ENCODE data around the gene ZNF680.
"Not testable (repeated sequence)": the region's sequence is repeated elsewhere in the genome, so short reads cannot be mapped to it uniquely, and the experiment has no call there.

Gene ZNF680

DNA sequence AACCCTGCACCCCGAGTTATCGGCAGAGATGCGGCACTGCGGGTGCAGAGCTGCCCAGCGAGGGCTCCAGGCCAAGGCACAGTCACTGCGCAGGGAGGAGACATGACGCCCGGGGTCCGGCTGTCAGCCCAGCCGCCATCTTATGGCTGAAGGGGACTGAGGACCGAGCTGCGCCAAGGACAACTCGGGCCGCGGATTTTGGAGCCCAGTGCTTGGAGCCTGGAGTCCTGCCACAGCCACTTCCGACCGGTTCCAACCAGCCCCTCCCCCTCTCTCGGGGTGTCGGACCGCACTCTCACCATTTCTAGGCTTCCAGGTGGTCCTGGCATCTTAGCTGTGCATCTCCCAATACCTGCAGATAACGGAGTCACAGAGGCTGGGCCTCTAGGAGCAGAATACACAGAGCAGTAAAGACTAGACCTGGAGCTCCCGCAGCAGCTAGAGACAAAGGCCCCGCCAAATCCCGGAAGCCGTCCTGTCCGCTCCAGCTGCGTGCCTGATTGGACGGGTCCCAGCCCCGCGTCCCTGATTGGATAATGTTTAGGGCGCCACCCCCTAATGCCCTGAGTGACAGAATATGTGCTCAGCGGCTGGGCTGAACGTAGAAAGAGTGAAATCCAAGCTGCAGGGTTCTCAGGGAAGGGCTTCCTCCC, at the start of gene ZNF680:
Gene ZNF680, minus strand, starts transcription at position 446 of the 653 bp plus-strand sequence. Its CDS starts 117 bp downstream, at position 329.
- FAIRE-seq = peak; percentile 97

- no peak for FAIRE-seq
These were observed 49.6 kb upstream of the ZNF680 start for GRCh38 chr7:64612452-64612851.

GRCh38 chr7:64611717-64612116, 48.8 kb upstream of the ZNF680 start:
- FAIRE-seq = no peak

DNA sequence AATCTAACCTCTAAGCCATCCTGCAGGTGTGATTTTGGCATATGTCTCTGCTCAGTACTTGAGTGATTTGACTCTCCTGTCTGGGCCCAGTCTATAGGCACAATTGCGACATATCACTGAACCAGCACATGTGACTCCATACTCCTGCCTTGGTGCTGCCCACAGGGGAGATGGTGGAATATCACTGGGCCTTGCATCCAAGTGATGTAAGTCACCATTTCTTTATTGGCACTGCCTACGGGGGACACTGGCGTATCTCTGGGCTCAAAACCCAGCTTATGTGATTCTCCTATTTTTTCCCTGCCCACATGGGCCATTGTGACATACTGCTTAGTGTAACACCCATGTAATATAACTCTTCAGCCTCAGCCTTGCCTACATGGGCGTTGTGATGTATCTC, 48.1 kb upstream of the ZNF680 start:
- no peak for FAIRE-seq

GRCh38 chr7:64608116-64608910, 45.4 kb upstream of the ZNF680 start:
- FAIRE-seq = no peak

- no peak for FAIRE-seq
These were observed 43.5 kb upstream of the ZNF680 start for GRCh38 chr7:64606385-64606784.

GRCh38 chr7:64603271-64603670, 40.4 kb upstream of the ZNF680 start:
- no peak for FAIRE-seq

- no peak for FAIRE-seq
These were observed 39.6 kb upstream of the ZNF680 start for GRCh38 chr7:64602518-64602917.

DNA sequence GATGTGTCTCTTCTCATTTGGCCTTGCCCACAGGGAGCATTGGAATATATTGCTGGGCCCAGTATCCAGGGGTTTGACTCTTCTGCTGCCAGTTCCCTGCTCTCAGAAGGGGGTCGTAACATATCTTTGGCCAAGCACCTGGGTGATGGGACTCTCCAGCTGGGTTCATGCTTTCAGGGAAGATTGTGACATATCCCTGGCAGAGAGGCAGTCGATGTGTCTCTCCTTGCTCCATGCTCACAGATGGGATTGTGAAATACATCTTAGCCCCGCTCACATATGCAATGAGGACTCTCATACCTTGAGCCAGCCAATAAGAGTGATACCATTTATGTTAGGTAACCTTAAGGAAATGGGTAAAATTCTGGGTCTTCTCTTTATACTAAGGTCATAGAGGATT, 39.2 kb upstream of the ZNF680 start:
- FAIRE-seq = no peak

GRCh38 chr7:64599359-64599758, 36.5 kb upstream of the ZNF680 start:
- FAIRE-seq = no peak

- FAIRE-seq = no peak
These were observed 28.1 kb upstream of the ZNF680 start for GRCh38 chr7:64590971-64591370.

GRCh38 chr7:64581926-64582894, 19.3 kb upstream of the ZNF680 start:
- no peak for FAIRE-seq

- FAIRE-seq = no peak
These were observed 18.5 kb upstream of the ZNF680 start for GRCh38 chr7:64581391-64581790.

GRCh38 chr7:64574540-64575099, 11.7 kb upstream of the ZNF680 start:
- FAIRE-seq = no peak

GRCh38 chr7:64570284-64570605, 7.4 kb upstream of the ZNF680 start:
- not testable (repeated sequence) for FAIRE-seq

- FAIRE-seq = not testable (repeated sequence)
These were observed 6.8 kb upstream of the ZNF680 start for GRCh38 chr7:64569372-64570283.

GRCh38 chr7:64562256-64562625, 630 bp downstream of the ZNF680 start:
- FAIRE-seq = no peak

GRCh38 chr7:64559206-64559605, 3.7 kb downstream of the ZNF680 start:
- FAIRE-seq = no peak

GRCh38 chr7:64558781-64559180, 4.1 kb downstream of the ZNF680 start:
- no peak for FAIRE-seq

DNA sequence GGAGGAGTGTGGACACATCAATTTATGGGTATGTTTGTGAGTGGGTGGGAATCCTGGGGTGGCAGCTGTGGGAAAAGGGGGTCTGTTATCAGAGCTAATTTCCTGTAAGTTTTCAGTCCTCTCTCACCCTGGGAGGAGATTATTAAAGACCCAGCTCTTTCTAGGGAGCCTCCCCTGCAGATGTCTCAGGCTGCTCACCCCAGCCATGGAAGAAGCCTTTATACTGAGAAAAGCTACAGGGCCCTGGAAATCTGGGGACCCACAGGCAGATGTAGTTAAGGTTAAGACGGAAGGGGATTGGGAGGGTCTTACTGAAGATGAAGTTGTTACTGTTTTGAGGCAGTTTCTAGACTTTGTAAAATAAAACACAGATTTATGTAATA, 4.6 kb downstream of the ZNF680 start:
- FAIRE-seq = no peak

DNA sequence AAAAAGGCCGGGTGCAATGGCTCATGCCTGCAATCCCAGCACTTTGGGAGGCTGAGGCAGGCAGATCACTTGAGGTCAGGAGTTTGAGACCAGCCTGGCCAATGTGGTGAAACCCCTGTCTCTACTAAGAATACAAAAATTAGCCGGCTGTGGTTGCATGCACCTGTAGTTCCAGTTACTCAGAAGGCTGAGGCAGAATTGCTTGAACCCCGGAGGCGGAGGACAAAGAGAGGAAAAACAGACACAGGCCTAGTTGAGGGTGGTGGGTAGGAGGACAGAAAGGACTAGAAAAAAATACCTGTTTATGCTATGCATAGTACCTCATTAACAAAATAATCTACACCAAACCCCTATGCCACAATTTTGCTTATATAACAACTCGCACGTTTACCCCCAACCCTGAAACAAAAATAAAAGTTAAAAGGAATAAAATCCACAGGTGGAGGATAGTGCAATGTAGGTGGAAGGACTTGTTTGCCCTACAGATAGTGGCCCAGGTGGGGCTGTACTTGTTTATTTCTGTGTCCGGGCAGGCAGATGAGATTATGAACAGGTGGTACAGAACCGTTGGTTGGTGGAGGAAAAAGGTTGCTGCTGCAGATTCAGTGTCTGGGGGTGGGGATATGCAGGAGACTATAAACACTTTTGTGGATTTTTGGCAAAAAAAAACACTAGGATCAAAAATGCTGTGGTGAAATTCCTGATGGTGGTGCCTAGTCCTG, 5.1 kb downstream of the ZNF680 start:
- FAIRE-seq = no peak

Measured in G401.6 (cell line).